ENCODE results near the gene TSHZ2.

DNA sequence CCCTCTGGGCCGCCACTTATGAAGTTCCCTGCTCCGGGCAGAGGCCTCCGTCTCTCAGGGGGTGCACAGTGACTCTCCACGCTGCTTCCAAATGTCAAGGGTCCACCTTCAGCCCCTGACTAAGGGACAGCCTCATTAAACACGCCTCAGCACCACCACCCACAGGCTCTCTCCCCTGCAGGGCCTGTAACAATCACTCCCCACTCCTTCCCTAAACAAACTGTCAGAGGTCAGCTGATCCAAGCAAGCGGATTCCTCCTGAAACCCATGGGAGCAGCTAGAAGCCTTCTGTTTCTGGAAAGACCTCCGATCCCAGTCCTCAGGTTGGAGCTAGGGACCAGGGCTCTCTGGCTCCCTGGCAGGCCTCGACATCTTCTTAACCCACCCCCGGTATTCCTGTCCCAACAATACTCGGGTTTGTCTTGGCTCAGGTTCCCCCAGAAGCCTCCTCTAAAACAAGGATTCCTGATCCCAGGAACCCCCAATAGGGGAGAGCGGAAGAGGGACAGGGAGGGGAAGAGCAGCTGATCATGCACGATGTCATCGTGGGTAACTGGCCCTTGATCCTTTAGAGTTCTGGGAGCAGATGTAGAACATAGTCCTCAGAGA lies 440.5 kb downstream of the TSHZ2 start:
- TF ChIP-seq RAD21 (IDR thresholded peaks at IDR 0.05; ENCODE audit: low read depth): no peak
- TF ChIP-seq, protein P1, sequence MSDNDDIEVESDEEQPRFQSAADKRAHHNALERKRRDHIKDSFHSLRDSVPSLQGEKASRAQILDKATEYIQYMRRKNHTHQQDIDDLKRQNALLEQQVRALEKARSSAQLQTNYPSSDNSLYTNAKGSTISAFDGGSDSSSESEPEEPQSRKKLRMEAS (IDR thresholded peaks at IDR 0.05): no peak
- TF ChIP-seq, protein P2, sequence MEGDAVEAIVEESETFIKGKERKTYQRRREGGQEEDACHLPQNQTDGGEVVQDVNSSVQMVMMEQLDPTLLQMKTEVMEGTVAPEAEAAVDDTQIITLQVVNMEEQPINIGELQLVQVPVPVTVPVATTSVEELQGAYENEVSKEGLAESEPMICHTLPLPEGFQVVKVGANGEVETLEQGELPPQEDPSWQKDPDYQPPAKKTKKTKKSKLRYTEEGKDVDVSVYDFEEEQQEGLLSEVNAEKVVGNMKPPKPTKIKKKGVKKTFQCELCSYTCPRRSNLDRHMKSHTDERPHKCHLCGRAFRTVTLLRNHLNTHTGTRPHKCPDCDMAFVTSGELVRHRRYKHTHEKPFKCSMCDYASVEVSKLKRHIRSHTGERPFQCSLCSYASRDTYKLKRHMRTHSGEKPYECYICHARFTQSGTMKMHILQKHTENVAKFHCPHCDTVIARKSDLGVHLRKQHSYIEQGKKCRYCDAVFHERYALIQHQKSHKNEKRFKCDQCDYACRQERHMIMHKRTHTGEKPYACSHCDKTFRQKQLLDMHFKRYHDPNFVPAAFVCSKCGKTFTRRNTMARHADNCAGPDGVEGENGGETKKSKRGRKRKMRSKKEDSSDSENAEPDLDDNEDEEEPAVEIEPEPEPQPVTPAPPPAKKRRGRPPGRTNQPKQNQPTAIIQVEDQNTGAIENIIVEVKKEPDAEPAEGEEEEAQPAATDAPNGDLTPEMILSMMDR (IDR thresholded peaks at IDR 0.05 in 2 of 3, conservative IDR thresholded peaks at IDR 0.05 in 1 of 3; ENCODE audit: borderline replicate concordance in 1 of 3, insufficient read depth in 1 of 3, low read depth in 2 of 3, low read length in 2 of 3): no peak
- no peak for TF ChIP-seq EZH2 (IDR thresholded peaks at IDR 0.05)
- no peak for TF ChIP-seq POLR2AphosphoS5 (IDR thresholded peaks at IDR 0.05; ENCODE audit: low read depth, low read length)
- no peak for TF ChIP-seq FOSL1 (IDR thresholded peaks at IDR 0.05; ENCODE audit: low read depth)
- no peak for TF ChIP-seq POLR2A (IDR thresholded peaks at IDR 0.05; ENCODE audit: borderline replicate concordance, extremely low read depth, insufficient read depth, insufficient read length)
- TF ChIP-seq CEBPB (IDR thresholded peaks at IDR 0.05; ENCODE audit: low read depth): no peak
- no peak for TF ChIP-seq EZH2phosphoT487 (IDR thresholded peaks at IDR 0.05; ENCODE audit: borderline replicate concordance)
- TF ChIP-seq, protein P3, sequence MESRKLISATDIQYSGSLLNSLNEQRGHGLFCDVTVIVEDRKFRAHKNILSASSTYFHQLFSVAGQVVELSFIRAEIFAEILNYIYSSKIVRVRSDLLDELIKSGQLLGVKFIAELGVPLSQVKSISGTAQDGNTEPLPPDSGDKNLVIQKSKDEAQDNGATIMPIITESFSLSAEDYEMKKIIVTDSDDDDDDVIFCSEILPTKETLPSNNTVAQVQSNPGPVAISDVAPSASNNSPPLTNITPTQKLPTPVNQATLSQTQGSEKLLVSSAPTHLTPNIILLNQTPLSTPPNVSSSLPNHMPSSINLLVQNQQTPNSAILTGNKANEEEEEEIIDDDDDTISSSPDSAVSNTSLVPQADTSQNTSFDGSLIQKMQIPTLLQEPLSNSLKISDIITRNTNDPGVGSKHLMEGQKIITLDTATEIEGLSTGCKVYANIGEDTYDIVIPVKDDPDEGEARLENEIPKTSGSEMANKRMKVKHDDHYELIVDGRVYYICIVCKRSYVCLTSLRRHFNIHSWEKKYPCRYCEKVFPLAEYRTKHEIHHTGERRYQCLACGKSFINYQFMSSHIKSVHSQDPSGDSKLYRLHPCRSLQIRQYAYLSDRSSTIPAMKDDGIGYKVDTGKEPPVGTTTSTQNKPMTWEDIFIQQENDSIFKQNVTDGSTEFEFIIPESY (IDR thresholded peaks at IDR 0.05; ENCODE audit: extremely low read depth, insufficient replicate concordance, low read length): no peak
- TF ChIP-seq YY1 (IDR thresholded peaks at IDR 0.05; ENCODE audit: extremely low read depth, insufficient replicate concordance, low read depth, low read length): no peak

All from HCT116 (cell line).